B cell (primary cell): ENCODE data around the gene EPM2AIP1. TPM values are rescaled to one million over a fixed set of nuclear protein-coding genes. Genes with fewer than 3 reads are reported as not detected.

Source experiments
- ATAC-seq: fragments of 200-7000 bp; cut with Tn5 transposase; one replicate; pipeline ENCODE4 v1.10.0; 2021; ENCODE audit warnings: low read depth, mild to moderate bottlenecking, moderate number of reproducible peaks, moderate library complexity
- CTCF ChIA-PET: fragments of 350-600 bp; sonication (Branson Sonifier 250); formaldehyde crosslinking; loops from one replicate; lab custom pipeline; 2021; ENCODE audit warnings: antibody characterized with exemption, inconsistent platforms; lab: Charles Lee
- POLR2A ChIA-PET: fragments of 350-600 bp; sonication (Branson Sonifier 250); formaldehyde crosslinking; loops from one replicate; lab custom pipeline; 2021; ENCODE audit warnings: antibody characterized with exemption; lab: Charles Lee
- DNase-seq: peaks from one replicate; pipeline ENCODE4 v3.0.0; 2013
- H2AFZ ChIP-seq: 2 replicates; pipeline ENCODE4 v1.6.1; 2012; ENCODE audit warnings: mild to moderate bottlenecking, low read depth, low read length; ENCODE audit not compliant: insufficient read depth, poor library complexity, severe bottlenecking
- H3K27ac ChIP-seq, 2 donors: 1 replicate in 1 of 2; 2 replicates in 1 of 2; pipeline ENCODE4 v1.5.1; 2012 to 2013; ENCODE audit warnings: low read length in 2 of 2, mild to moderate bottlenecking in 2 of 2, moderate library complexity in 1 of 2
- H3K27me3 ChIP-seq, 4 experiments: fragments of 200-600 bp in 1 of 4; sonication (generic) in 1 of 4; replicated peaks in 1 of 4; 1 replicate in 2 of 4; 2 replicates in 2 of 4; pipeline versions ENCODE4 v1.6.1 to v1.7.0; 2013 to 2016; ENCODE audit warnings: low read length in 3 of 4, mild to moderate bottlenecking in 2 of 4, mixed read lengths in 1 of 4, moderate library complexity in 1 of 4; ENCODE audit not compliant: insufficient read depth in 4 of 4, control insufficient read depth in 3 of 4; ENCODE audit errors: control extremely low read depth in 1 of 4
- H3K36me3 ChIP-seq, 2 experiments: replicated peaks in 1 of 2; 1 replicate in 1 of 2; 2 replicates in 1 of 2; pipeline versions ENCODE4 v1.6.1 to v1.7.1; 2013; ENCODE audit warnings: low read length in 1 of 2; ENCODE audit not compliant: insufficient read depth in 2 of 2, control insufficient read depth in 1 of 2; ENCODE audit errors: control extremely low read depth in 1 of 2, extremely low read depth in 1 of 2
- H3K4me1 ChIP-seq, 2 donors: fragments of 200-600 bp in 1 of 2; sonication (generic) in 1 of 2; 1 replicate in 1 of 2; 2 replicates in 1 of 2; pipeline versions ENCODE4 v1.5.1 to v1.6.1; 2013 to 2017; ENCODE audit warnings: low read length in 2 of 2; ENCODE audit not compliant: control insufficient read depth in 2 of 2, insufficient read depth in 2 of 2
- H3K4me2 ChIP-seq: replicated peaks from 2 replicates; pipeline ENCODE3; 2012; ENCODE audit warnings: mild to moderate bottlenecking, low read depth, low read length; ENCODE audit not compliant: poor library complexity, severe bottlenecking
- H3K4me3 ChIP-seq, 5 experiments: fragments of 200-600 bp in 1 of 5; sonication (generic) in 1 of 5; 1 replicate in 3 of 5; 2 replicates in 2 of 5; pipeline versions ENCODE4 v1.5.1 to v1.7.0; 2011 to 2016; ENCODE audit warnings: low read length in 4 of 5, mild to moderate bottlenecking in 4 of 5, low read depth in 2 of 5, control low read depth in 1 of 5, moderate library complexity in 1 of 5; ENCODE audit not compliant: insufficient read depth in 1 of 5; ENCODE audit errors: control extremely low read depth in 1 of 5, extremely low read depth in 1 of 5
- H3K79me2 ChIP-seq: fragments of 200-600 bp; sonication (generic); one replicate; pipeline ENCODE4 v1.6.0; 2016; ENCODE audit warnings: low read length; ENCODE audit not compliant: control insufficient read depth, insufficient read depth
- H3K9ac ChIP-seq: fragments of 200-600 bp; sonication (generic); 2 replicates; pipeline ENCODE4 v1.6.1; 2017; ENCODE audit warnings: mild to moderate bottlenecking, low read length, moderate library complexity
- H3K9me3 ChIP-seq, 3 donors: one replicate each; pipeline versions ENCODE4 v1.6.1 to v1.7.1; 2013; ENCODE audit warnings: low read length in 2 of 3; ENCODE audit not compliant: control insufficient read depth in 2 of 3, insufficient read depth in 1 of 3; ENCODE audit errors: control extremely low read depth in 1 of 3
- H4K20me1 ChIP-seq: 2 replicates; pipeline ENCODE4 v1.6.0; 2012; ENCODE audit warnings: mild to moderate bottlenecking, low read length; ENCODE audit not compliant: insufficient read depth, control insufficient read depth, poor library complexity, severe bottlenecking
- H3K27ac Mint-ChIP-seq: one replicate; pipeline ENCODE4 v1.8.0; 2021; ENCODE audit warnings: mixed read lengths
- H3K27me3 Mint-ChIP-seq: one replicate; pipeline ENCODE4 v1.8.0; 2021; ENCODE audit warnings: mixed read lengths
- H3K4me1 Mint-ChIP-seq: one replicate; pipeline ENCODE4 v1.8.0; 2021; ENCODE audit warnings: mixed read lengths
- H3K4me3 Mint-ChIP-seq: one replicate; pipeline ENCODE4 v1.8.0; 2021; ENCODE audit warnings: mixed read lengths
- H3K9me3 Mint-ChIP-seq: one replicate; pipeline ENCODE4 v1.8.0; 2022; ENCODE audit warnings: mixed read lengths; ENCODE audit not compliant: insufficient read depth
- EZH2 ChIP-seq: IDR thresholded peaks from 2 replicates; pipeline ENCODE4 v1.6.1; 2012; ENCODE audit warnings: borderline replicate concordance, low read depth, mild to moderate bottlenecking, moderate library complexity, low read length; ENCODE audit not compliant: insufficient read depth, poor library complexity, severe bottlenecking
- WGBS: methylation state at CpG from one replicate; pipeline ENCODE4 v1.1.5; 2013; ENCODE audit warnings: missing lambda C conversion rate; ENCODE audit not compliant: insufficient coverage; 5-methylcytosine and 5-hydroxymethylcytosine counted together
- intact Hi-C: fragments of 100-400 bp; cut with micrococcal nuclease; formaldehyde crosslinking; loops from one replicate; pipeline ENCODE4 v1.10.0; 2022
- polyA plus RNA-seq: library from polyadenylated mRNA; depleted of rRNA; stranded (reverse); fragments of >200 nt; gene quantifications from 2 replicates; pipeline ENCODE4 v1.2.3, GENCODE V29; 2012
- total RNA-seq, 2 donors: library from RNA; stranded (reverse); fragments of 120-200 nt in 1 of 2; gene quantifications; 1 replicate in 1 of 2; 2 replicates in 1 of 2; pipeline versions ENCODE4 v1.2.3 to v1.2.4, GENCODE V29; 2013 to 2022
- TF ChIP-seq, protein P1 (sequence below): fragments of 200-600 bp; IDR thresholded peaks from one replicate; pipeline ENCODE4 v1.8.0; 2022; ENCODE audit warnings: antibody characterized with exemption, mild to moderate bottlenecking

EPM2AIP1 gene
- total and polyA plus RNA-seq, 2 donors (not counting 1 experiment from before 2014, with no cell fraction given), result 13.5 to 42.4 TPM

DNA sequence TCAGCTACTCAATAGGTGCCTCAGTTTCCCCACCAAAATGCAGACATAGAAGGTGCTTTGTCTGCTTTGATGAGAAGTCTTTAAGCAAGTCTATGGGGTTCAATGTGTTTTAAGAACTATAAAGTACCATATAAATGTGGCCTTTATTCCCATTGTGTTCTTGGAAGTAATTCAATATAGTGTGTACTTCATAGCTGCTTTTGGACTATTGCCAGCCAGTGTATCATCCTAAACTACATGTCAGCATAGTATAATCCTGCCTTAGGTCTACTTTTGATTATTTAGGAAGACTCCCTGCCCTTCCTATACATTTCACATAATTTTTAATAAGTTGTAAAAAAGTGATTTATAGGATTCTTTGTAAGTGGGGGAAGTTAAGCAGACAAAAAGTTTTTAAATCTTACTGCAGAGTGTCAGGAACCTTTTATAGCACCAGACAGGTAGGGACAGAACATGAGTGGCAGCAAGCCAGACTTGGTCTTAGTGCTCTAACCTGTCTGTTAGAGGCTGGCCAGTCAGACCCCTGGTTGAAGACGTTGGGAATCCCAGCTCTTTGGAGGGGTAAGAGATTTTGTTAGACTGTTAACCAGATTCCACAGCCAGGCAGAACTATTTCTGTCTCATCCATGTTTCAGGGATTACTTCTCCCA is 48.7 kb upstream of the EPM2AIP1 start:
- Histone ChIP-seq H2AFZ (no peak overlapping the region), H3K4me1 (no peaks in the 10 kb centered on the region), H3K9ac (no peak overlapping the region), H3K4me3 (no peak overlapping the region), H3K9me3 (no peaks in the 10 kb centered on the region), H3K27me3 (no peaks in the 10 kb centered on the region), H3K4me2 (no peak overlapping the region), H3K79me2 (no peaks in the 10 kb centered on the region), H3K36me3 (peaks cover 9 to 46% of the 10 kb centered on the region in 2 experiments), H4K20me1 (no peaks in the 10 kb centered on the region), H3K27ac (no peak overlapping the region)
- no peak for TF ChIP-seq EZH2
- TF ChIP-seq, protein P1, sequence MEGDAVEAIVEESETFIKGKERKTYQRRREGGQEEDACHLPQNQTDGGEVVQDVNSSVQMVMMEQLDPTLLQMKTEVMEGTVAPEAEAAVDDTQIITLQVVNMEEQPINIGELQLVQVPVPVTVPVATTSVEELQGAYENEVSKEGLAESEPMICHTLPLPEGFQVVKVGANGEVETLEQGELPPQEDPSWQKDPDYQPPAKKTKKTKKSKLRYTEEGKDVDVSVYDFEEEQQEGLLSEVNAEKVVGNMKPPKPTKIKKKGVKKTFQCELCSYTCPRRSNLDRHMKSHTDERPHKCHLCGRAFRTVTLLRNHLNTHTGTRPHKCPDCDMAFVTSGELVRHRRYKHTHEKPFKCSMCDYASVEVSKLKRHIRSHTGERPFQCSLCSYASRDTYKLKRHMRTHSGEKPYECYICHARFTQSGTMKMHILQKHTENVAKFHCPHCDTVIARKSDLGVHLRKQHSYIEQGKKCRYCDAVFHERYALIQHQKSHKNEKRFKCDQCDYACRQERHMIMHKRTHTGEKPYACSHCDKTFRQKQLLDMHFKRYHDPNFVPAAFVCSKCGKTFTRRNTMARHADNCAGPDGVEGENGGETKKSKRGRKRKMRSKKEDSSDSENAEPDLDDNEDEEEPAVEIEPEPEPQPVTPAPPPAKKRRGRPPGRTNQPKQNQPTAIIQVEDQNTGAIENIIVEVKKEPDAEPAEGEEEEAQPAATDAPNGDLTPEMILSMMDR, result no peak
- ChIA-PET POLR2A (no interaction called here), CTCF (no interaction called here)
- Mint-ChIP-seq H3K4me3 (no peak overlapping the region), H3K27me3 (no peaks in the 10 kb centered on the region), H3K4me1 (no peaks in the 10 kb centered on the region), H3K27ac (no peak overlapping the region), H3K9me3 (no peaks in the 10 kb centered on the region)
- intact Hi-C loops, result no loop called here
- WGBS, result no CpG with 5 or more reads among the region's 1 CpG
- ATAC-seq, result no peak
- no peak for DNase-seq

DNA sequence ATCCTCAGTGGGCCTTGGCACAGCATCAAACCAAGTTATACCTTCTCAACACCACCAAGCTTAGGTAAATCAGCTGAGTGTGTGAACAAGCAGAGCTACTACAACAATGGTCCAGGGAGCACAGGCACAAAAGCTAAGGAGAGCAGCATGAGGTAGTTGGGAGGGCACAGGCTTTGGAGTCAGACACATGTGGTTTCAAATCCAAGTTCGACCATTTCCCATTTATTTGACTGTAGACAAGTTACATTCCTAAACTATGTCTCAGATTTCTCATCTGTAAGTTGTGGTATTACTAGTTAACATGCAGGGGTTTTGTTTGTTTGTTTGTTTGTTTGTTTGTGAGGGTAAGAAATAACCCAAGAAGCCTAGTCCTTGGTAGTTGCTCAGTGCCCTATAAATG is 47.3 kb upstream of the EPM2AIP1 start:
- H2AFZ ChIP-seq, result no peak overlapping the region
- H3K27me3 ChIP-seq, result no peaks in the 10 kb centered on the region
- ChIA-PET CTCF (no interaction called here), POLR2A (no interaction called here)
- H3K9ac ChIP-seq, result no peak overlapping the region
- no peaks in the 10 kb centered on the region for H3K79me2 ChIP-seq
- H3K27ac ChIP-seq, result no peak overlapping the region
- H3K36me3 ChIP-seq, result peaks cover 9 to 55% of the 10 kb centered on the region in 2 experiments
- H3K9me3 Mint-ChIP-seq, result no peaks in the 10 kb centered on the region
- WGBS, result no CpG with 5 or more reads among the region's 1 CpG
- no peak overlapping the region for H3K27ac Mint-ChIP-seq
- H3K4me3 Mint-ChIP-seq, result no peak overlapping the region
- H3K4me2 ChIP-seq, result no peak overlapping the region
- peaks cover 0 to 7% (median 3%) of the 10 kb centered on the region in 3 donors for H3K9me3 ChIP-seq
- intact Hi-C loops, result no loop called here
- ATAC-seq, result no peak
- H3K4me1 ChIP-seq, result no peaks in the 10 kb centered on the region
- no peaks in the 10 kb centered on the region for H4K20me1 ChIP-seq
- no peak overlapping the region for H3K4me3 ChIP-seq
- H3K27me3 Mint-ChIP-seq, result no peaks in the 10 kb centered on the region
- H3K4me1 Mint-ChIP-seq, result no peaks in the 10 kb centered on the region
- TF ChIP-seq EZH2, result no peak
- TF ChIP-seq, protein P1, result no peak
- no peak for DNase-seq
